ACHN (cell line): Measurements from ENCODE around the gene COL4A6.
"Not testable (repeated sequence)": the region's sequence is repeated elsewhere in the genome, so short reads cannot be mapped to it uniquely, and the experiment has no call there.

Experiments used
- DNase-seq: peaks from one replicate; pipeline ENCODE4 v3.0.0-alpha.2; 2015
- in situ Hi-C: cut with HindIII; loops from 2 replicates; pipeline ENCODE4 v1.10.0; 2017; ENCODE audit warnings: low sequenced_read_pairs, low pct_ligation_motif_present, low pct_unique_long_range_greater_than_20kb

COL4A6 gene

DNA sequence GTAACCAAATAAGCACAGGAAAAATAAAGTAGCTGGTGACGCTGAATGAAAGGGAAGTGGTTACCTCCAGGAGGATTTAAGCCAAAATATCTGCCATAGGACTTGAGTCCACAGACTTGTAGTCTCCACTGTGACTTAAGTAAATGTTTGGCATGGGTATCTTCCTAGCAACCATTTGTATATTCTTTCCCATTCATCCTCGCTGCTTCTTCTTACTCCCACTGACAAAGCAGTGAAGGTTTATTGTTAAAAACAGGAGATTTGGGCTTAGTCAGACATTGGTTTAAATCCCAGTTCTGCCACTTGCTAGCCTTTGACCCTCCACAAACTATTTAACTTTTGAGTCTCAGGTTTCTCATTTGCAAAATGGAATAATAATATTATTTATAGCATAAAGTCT lies 22.3 kb downstream of the COL4A6 start:
- DNase-seq = no peak
- in situ Hi-C loops = no loop called here

DNA sequence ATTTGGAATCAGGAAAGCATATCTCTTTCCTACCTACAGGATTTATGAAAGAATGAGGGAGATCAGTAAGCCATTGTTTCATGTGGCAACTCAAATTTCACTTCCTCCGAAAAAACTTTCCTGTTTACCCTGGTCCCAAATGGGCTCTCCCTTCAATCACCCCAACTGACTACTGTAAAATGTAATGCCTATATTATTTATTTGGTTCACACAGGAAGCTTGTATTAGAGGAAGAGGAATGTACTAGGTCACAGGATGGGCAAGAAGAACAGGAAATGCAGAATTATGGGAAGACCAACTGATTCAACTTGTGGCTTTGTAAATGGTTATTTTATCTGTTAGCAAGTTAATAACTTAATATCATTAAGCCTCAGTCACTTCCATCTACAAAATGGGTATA lies 23.1 kb downstream of the COL4A6 start:
- DNase-seq = no peak
- in situ Hi-C loops = no loop called here

DNA sequence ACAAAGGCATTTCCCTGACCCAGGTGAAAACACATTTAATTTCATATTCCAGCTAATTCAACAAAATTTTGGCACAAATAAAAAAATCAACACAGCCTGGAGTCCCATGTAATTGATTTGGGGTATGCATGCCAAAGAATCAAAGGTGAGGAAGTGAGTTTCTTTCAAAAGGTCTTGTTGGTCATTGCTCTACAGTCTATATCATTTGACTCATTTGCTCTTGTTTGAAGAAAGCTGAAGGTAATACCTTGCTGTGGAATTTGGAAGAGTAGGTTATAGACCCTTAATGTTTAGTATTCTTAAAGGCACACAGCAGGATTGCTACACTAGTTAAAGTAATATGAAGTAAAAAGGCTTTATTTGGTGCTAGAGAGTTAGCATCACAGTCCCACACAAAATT lies 25.4 kb downstream of the COL4A6 start:
- no peak for DNase-seq
- in situ Hi-C loops = no loop called here

DNA sequence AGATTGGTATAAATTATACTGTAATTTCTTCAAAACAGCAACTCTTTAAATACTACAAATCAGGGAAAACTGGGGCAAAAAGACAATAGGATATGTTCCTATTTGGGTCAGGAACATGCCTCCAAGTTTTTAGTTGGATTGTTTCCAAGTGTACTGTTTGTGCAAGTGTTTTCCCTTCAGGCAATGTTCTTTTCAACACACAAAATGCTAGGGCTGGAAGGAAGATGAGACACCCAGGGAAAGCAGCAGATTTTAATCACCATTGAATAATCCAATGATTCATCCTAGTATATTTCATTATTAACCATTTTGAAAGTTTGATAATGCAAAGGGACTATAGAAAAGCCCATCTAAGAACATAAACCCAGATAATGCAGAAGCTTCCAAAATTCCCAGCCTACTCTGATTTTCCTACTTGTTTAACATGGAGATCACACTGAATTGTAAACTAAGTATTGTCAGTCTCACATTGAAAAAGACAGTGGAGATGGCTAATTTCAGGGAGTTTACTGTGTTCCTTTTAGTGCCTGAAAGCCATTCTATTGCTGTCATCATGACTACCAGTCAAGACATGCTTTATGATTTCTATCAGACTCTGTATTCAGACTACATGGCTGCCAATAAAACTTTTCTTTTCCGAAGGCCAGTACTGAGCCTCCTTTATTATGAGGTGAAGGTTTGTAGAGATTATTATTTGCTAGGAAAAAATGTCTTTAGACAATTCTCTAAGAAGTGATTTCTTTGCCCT lies 38.6 kb downstream of the COL4A6 start:
- in situ Hi-C loops = no loop called here
- DNase-seq = no peak

DNA sequence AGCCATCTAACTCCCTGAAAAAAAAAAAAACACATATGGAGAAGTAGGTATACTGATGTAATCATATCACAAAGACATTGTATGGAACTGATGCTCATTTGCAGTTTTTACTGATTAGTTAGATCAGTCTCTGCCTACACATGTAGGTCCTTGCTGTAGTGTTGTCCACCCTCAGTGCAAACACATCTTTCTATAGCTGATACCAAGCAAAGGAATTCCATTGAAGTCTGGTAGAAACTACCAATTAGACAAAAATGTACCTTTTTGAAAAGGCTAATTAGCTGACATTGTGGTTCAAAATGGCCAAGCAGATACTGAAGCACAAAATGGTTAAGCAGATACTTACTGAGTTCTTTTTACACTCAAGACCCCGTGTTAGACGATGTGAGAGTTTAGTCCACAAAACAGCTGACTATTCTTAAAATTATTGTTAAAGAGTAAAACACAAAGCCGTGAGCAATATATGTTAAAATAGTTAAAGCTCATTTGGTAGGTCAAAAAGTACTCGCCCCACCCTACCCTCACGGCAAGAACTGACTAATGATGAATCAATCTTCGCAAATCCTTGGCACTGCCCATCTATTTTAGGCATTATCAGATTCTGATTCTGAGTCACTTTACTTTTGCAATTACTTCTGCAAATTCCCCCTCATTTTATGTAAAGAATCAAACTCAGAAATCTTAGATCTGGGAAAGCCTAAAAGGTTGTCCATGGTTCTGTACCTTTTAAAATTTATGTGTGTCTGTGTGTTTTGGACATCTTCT lies 40.4 kb downstream of the COL4A6 start:
- no peak for DNase-seq
- in situ Hi-C loops = no loop called here

DNA sequence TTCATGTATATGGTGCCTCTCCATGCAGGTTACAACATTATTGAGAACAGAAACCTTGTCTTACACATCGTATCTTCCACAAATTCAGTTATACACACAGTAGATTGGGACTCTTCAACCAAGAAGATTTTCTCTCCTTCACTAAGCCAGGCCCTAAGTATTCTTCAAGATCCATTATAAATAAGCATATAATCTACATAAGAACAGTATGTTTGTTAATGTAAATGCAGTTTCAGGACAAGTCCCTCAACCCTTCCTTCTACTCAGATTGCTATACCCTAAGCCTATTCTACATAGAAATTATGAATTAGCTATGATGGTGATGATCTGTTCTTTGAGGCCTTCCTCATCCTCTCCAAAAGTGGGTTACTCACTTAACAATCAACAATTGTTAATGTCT lies 41.2 kb downstream of the COL4A6 start:
- in situ Hi-C loops = no loop called here
- DNase-seq = no peak

DNA sequence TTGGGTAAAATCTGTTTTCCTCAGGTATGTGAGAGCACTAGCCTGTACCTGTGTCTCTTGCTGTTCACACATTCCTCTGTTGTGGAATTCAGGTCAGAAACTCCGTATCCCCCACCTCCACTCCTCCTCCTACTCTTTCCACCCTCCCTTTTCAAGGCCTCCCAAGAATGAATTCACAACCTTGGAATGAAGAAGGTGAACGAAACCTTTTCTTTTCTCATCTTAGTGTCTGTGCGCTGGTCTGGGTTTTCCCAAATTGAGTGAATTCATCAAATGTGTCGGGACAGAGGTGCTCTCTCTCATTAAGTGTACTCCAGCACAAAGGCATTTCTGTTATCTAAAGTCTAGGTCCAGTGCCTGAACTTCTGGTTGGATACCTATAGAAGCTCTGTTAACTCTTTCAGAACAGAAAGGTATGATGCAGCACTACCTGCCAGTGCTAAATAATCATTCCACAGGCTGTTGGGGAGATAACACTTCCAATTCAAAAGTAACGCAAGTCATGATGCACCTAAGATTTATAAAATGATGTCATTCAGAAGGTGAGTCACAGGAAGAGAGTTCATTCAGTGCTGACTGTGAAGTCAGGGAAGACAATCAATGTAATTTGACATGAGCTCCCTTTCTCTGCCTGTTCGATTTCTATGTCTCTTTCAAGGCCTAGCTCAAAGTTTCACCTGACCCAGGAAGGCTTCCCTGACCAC lies 41.9 kb downstream of the COL4A6 start:
- DNase-seq = peak; percentile 1
- in situ Hi-C loops = no loop called here

DNA sequence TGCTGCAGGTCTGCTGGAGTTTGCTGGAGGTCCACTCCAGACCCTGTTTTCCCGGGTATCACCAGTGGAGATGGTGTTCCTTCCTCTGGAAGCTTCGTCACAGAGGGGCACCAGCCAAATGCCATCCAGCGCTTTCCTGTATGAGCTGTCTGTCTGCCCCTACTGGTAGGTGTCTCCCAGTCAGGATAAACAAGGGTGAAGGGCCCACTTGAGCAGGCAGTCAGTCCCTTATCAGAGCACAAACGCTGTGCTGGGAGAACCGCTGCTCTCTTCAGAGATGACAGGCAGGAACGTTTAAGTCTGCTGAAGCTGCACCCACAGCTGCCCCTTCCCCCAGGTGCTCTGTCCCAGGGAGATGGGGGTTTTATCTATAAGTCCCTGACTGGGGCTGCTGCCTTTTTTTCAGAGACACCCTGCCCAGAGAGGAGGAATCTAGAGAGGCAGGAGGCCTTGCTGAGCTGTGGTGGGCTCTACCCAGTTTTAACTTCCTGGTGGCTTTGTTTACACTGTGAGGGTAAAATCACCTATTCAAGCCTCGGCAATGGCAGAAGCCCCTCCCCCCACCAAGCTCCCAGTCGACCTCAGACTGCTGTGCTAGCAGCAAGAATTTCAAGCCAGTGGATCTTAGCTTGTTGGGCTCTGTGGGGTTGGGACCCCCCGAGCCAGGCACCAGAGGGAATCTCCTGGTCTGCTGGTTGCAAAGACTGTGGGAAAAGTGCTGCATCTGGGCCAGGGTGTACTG lies 47.1 kb downstream of the COL4A6 start:
- DNase-seq, in situ Hi-C loops: not testable (repeated sequence)

DNA sequence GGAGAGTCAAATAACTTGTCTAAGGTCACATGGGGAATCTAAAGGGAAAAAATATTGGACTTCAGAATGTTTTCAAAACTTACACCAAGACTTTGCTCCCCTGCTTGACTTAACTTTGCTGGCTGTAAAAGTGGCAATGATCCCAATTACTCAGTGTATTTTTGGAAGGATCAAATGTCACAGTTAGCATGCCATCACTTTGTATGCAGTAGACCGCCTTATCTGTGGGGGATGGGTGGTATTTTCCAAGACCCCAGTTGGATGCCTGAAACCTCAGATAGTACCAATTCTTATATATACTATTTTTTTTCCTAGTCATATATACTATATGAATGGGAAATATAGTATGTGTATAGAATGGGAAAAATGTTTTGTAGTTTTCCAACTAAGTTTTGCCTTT lies 53.4 kb downstream of the COL4A6 start:
- no peak for DNase-seq
- in situ Hi-C loops = no loop called here

DNA sequence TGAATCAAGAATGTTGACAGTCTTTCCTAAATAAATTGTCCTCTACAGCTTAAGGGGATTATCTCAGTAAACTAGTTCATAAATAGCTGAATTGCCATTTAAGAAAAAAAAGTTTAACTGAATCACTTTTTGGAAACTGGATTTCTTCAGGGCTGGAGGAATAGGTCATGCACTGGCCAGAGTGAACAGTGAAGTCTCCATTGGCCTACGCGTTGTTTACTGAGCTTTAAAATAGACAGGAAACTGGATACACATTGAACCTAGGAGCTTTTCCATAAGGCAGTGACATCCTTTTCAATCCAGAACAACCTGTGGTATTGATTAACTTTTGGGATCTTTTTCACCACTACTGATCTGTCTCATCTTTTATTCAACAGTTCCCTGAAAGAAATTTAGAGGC lies 58.0 kb downstream of the COL4A6 start:
- in situ Hi-C loops = no loop called here
- DNase-seq = no peak

DNA sequence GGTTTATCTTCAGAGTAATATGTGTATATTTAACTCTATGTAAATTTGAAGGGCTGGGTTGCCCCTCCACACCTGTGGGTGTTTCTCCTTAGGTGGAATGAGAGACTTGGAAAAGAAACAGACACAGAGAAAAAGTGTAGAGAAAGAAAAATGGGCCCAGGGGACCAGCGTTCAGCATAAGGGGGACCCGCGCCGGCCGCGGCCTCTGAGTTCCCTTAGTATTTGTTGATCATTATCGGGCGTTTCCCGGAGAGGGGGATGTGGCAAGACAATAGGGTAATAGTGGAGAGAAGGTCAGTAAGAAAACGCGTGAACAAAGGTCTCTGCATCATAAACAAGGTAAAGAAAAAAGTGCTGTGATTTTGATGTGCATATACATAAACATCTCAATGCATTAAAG lies 61.4 kb downstream of the COL4A6 start:
- in situ Hi-C loops, DNase-seq: not testable (repeated sequence)

DNA sequence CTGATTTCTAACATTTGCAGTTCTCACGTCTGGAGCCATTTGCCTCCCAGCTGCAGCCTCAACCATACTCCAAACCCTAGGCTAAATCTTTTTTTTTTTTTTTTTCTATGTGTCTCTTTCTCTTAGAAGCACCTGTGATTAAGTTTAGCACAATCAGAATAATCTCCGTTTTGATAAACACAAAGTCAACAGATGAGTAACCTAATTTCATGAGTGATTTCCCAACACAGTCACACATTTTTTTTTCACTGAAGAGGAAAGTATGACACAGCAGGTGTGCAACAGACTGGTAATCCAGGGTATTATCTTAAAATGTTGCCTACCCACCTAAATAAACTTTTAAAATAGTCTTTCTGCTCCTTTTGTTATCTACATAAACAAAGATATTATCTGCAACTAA lies 62.6 kb downstream of the COL4A6 start:
- not testable (repeated sequence) for DNase-seq

DNA sequence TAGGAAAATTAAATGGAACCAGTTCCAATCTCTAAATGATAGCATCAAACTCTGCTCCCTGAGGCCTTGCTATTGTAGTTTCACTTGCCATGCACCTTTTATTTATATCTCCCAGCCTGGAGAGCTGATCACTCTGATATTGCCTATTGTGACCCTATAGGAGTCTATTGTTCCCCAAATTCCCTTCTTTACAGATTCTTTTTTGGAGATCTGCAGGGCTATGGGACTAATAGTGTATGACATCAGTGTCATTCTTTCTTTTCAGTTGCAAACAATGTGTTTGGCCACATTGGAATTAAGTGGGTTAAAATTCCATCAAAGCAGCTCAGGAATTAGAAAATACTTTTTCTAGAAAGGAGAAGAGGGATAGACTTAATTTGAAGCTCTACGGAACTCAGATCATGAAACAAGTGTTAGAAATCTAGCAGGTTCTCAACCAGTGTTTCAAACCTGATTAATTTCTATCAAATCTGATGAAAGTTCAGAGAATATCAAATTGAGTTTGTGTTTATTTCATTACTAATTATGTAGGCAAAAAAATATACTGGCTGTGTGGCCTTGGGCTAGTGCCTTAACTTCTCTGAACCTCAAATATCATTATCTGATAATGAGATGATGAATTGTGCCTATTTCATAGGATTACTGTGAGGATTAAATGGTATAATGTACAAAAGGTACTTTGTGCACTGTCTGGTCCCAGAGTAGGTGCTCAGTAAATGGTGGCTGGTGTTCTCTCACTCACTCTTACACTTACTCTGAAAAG lies 71.4 kb downstream of the COL4A6 start:
- no peak for DNase-seq
- in situ Hi-C loops = no loop called here

More for the DNA sequence above, 62.6 kb downstream of the COL4A6 start:
- in situ Hi-C loops = not testable (repeated sequence)

DNA sequence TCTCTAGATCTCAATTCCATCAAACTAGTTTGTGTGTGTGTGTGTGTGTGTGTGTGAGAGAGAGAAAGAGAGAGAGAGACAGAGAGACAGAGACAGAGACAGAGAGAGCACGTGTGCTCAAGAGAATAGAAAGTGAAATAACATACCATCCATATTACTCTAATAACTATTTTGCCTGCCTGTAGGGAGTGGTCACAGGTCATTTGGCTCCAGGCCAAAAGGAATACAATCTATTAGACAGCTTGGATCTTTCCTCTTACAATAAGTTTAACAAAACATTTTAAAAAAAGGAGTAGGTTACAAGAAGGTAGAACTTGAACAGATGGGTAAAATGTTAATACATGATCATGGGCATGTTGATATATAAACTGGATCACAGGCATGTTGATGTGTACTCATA lies 76.2 kb downstream of the COL4A6 start:
- in situ Hi-C loops = no loop called here
- DNase-seq = no peak

DNA sequence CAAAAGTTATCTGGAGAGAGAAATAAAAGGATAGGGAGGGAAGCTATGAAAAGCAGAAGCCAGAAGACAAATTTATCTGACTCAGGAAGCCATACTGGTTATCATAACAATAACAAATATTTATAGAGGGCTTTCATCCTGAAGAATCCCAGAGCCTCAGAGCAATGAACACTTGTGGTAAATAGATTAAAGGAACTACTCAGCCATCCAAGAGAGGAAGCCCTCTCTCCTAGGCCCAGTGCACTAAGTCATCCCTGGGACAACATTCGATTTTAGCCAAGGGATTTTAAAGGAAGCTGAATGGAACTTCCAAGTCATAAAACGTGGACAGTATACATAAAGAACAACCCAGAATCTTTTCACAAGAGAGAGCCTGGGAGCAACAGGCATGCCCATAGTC lies 76.9 kb downstream of the COL4A6 start:
- in situ Hi-C loops = no loop called here
- no peak for DNase-seq

DNA sequence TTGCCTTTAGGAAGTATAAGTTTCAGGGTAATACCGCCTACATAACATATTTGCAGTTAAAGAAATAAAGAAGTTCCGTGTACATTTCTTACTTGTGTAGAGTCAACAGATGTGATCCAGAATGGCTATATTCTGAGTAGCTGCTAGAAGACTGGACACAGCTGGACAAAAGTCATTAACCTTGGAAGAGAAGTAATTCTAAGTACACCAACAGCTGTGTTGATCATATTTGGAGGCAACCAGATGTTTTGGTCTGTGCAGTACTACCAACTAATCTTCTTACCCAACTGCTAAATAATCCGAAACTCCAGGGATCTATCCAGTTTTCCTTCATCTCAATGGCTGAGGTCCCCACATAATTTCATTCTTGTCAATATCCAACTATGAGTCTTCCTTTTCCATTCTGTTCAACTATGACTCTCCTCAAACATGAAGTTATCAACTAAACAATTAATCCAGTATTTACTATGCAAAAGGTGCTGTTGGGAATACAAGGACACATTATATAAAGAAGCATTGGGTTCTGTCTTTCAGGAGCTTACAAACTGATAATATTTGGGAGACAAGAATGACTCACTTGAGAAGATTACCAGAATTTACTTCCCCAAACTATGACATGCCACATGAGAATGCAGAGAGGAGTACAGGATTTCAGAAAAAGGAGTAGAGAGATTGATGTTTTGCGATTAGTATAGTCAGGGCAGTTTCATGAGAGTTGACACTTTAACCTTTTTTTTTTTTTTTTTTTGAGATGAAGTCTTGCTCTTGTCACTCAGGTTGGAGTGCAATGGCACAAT lies 78.2 kb downstream of the COL4A6 start:
- in situ Hi-C loops = no loop called here
- no peak for DNase-seq

DNA sequence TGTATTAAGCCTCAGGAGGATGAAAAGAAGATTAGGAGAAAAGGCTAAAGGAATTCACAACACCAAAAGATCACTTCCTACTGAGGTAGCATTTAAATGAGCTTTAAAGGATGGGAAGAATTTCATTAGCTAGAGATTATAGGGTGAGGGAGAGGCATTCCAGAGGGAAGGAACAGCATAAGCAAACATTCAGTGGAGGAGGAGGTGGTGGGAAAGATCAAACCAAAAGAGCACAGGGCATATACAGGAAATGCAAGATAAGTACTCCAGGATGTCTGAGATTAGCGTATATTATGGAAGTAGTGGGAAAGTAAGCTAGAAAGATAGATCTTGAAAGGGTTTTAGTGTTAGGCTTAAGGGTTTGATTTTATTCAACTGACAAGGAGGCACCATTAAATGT lies 84.8 kb downstream of the COL4A6 start:
- in situ Hi-C loops = no loop called here
- DNase-seq = no peak
